IPS-18a (cell line): ENCODE results near the gene TBC1D19.

Experiments
- H3K27ac ChIP-seq: one replicate; pipeline ENCODE4 v1.5.1; 2013; ENCODE audit warnings: low read length
- H3K27me3 ChIP-seq: one replicate; pipeline ENCODE4 v1.6.1; 2013; ENCODE audit warnings: mild to moderate bottlenecking, low read length; ENCODE audit not compliant: control insufficient read depth, insufficient read depth
- H3K36me3 ChIP-seq: one replicate; pipeline ENCODE4 v1.6.1; 2013; ENCODE audit warnings: low read depth, low read length; ENCODE audit not compliant: control insufficient read depth
- H3K4me1 ChIP-seq: one replicate; pipeline ENCODE4 v1.6.1; 2013; ENCODE audit warnings: low read depth, low read length; ENCODE audit not compliant: control insufficient read depth
- H3K4me3 ChIP-seq: one replicate; pipeline ENCODE4 v1.5.1; 2013; ENCODE audit warnings: low read length
- H3K9ac ChIP-seq: one replicate; pipeline ENCODE4 v1.6.1; 2013; ENCODE audit warnings: mild to moderate bottlenecking, low read length, moderate library complexity
- H3K9me3 ChIP-seq: one replicate; pipeline ENCODE4 v1.6.1; 2013; ENCODE audit warnings: low read depth, low read length; ENCODE audit not compliant: control insufficient read depth

TBC1D19 gene

GRCh38 chr4:26763063-26763462 is 179.2 kb downstream of the TBC1D19 start:
- Histone ChIP-seq H3K4me1 (no peaks in the 10 kb centered on the region), H3K9ac (no peak overlapping the region), H3K4me3 (no peak overlapping the region), H3K27ac (no peak overlapping the region), H3K9me3 (no peaks in the 10 kb centered on the region), H3K27me3 (no peaks in the 10 kb centered on the region), H3K36me3 (no peaks in the 10 kb centered on the region)

- no peaks in the 10 kb centered on the region for H3K27me3 ChIP-seq
- no peaks in the 10 kb centered on the region for H3K9me3 ChIP-seq
- no peaks in the 10 kb centered on the region for H3K36me3 ChIP-seq
- no peak overlapping the region for H3K4me3 ChIP-seq
- no peaks in the 10 kb centered on the region for H3K4me1 ChIP-seq
- no peak overlapping the region for H3K27ac ChIP-seq
- H3K9ac ChIP-seq: no peak overlapping the region
Observed at GRCh38 chr4:26763648-26764047, 179.8 kb downstream of the TBC1D19 start.

- Histone ChIP-seq H3K27me3 (no peaks in the 10 kb centered on the region), H3K36me3 (no peaks in the 10 kb centered on the region)
Observed at GRCh38 chr4:26764231-26764630, 180.3 kb downstream of the TBC1D19 start.

GRCh38 chr4:26765515-26765914 is 181.6 kb downstream of the TBC1D19 start:
- Histone ChIP-seq H3K9me3 (no peaks in the 10 kb centered on the region), H3K27me3 (no peaks in the 10 kb centered on the region), H3K4me1 (no peaks in the 10 kb centered on the region), H3K27ac (no peak overlapping the region), H3K9ac (no peak overlapping the region), H3K36me3 (no peaks in the 10 kb centered on the region), H3K4me3 (no peak overlapping the region)

More at GRCh38 chr4:26764231-26764630, 180.3 kb downstream of the TBC1D19 start:
- no peaks in the 10 kb centered on the region for H3K4me1 ChIP-seq
- no peaks in the 10 kb centered on the region for H3K9me3 ChIP-seq
- no peak overlapping the region for H3K27ac ChIP-seq
- no peak overlapping the region for H3K9ac ChIP-seq
- no peak overlapping the region for H3K4me3 ChIP-seq

GRCh38 chr4:26766141-26766540 is 182.3 kb downstream of the TBC1D19 start:
- Histone ChIP-seq H3K36me3 (no peaks in the 10 kb centered on the region), H3K4me3 (no peak overlapping the region), H3K27me3 (no peaks in the 10 kb centered on the region), H3K9ac (no peak overlapping the region), H3K27ac (no peak overlapping the region), H3K9me3 (no peaks in the 10 kb centered on the region), H3K4me1 (no peaks in the 10 kb centered on the region)

GRCh38 chr4:26772096-26772873 is 188.4 kb downstream of the TBC1D19 start:
- Histone ChIP-seq H3K9me3 (peaks cover 4% of the 10 kb centered on the region), H3K9ac (no peak overlapping the region), H3K4me1 (no peaks in the 10 kb centered on the region), H3K27me3 (no peaks in the 10 kb centered on the region), H3K27ac (no peak overlapping the region), H3K4me3 (no peak overlapping the region), H3K36me3 (no peaks in the 10 kb centered on the region)

- H3K27ac ChIP-seq: no peak overlapping the region
- H3K36me3 ChIP-seq: no peaks in the 10 kb centered on the region
- H3K9me3 ChIP-seq: peaks cover under 1% of the 10 kb centered on the region
- H3K9ac ChIP-seq: no peak overlapping the region
- no peaks in the 10 kb centered on the region for H3K4me1 ChIP-seq
- H3K27me3 ChIP-seq: no peaks in the 10 kb centered on the region
- H3K4me3 ChIP-seq: no peak overlapping the region
Observed at GRCh38 chr4:26779224-26779623, 195.3 kb downstream of the TBC1D19 start.

- no peaks in the 10 kb centered on the region for H3K4me1 ChIP-seq
- H3K9ac ChIP-seq: no peak overlapping the region
- H3K27me3 ChIP-seq: no peaks in the 10 kb centered on the region
- no peak overlapping the region for H3K27ac ChIP-seq
- H3K36me3 ChIP-seq: no peaks in the 10 kb centered on the region
- H3K9me3 ChIP-seq: no peaks in the 10 kb centered on the region
- no peak overlapping the region for H3K4me3 ChIP-seq
Observed at GRCh38 chr4:26779674-26780073, 195.8 kb downstream of the TBC1D19 start.

GRCh38 chr4:26780539-26780938 is 196.7 kb downstream of the TBC1D19 start:
- H3K4me1 ChIP-seq: no peaks in the 10 kb centered on the region
- H3K9me3 ChIP-seq: no peaks in the 10 kb centered on the region
- no peaks in the 10 kb centered on the region for H3K27me3 ChIP-seq
- H3K4me3 ChIP-seq: no peak overlapping the region
- H3K27ac ChIP-seq: no peak overlapping the region
- no peaks in the 10 kb centered on the region for H3K36me3 ChIP-seq
- no peak overlapping the region for H3K9ac ChIP-seq

- H3K27ac ChIP-seq: no peak overlapping the region
- H3K9ac ChIP-seq: no peak overlapping the region
- no peaks in the 10 kb centered on the region for H3K27me3 ChIP-seq
- no peak overlapping the region for H3K4me3 ChIP-seq
- H3K9me3 ChIP-seq: no peaks in the 10 kb centered on the region
- no peaks in the 10 kb centered on the region for H3K4me1 ChIP-seq
- no peaks in the 10 kb centered on the region for H3K36me3 ChIP-seq
Observed at GRCh38 chr4:26782168-26782829, 198.4 kb downstream of the TBC1D19 start.

GRCh38 chr4:26782830-26783202 is 198.9 kb downstream of the TBC1D19 start:
- H3K9me3 ChIP-seq: no peaks in the 10 kb centered on the region
- no peak overlapping the region for H3K27ac ChIP-seq
- H3K36me3 ChIP-seq: no peaks in the 10 kb centered on the region
- no peak overlapping the region for H3K4me3 ChIP-seq
- H3K9ac ChIP-seq: no peak overlapping the region
- H3K4me1 ChIP-seq: peaks cover 4% of the 10 kb centered on the region
- H3K27me3 ChIP-seq: no peaks in the 10 kb centered on the region
